DMS 273 (cell line): Measurements from ENCODE around the gene XRCC5.
"Not testable (repeated sequence)": the region's sequence is repeated elsewhere in the genome, so short reads cannot be mapped to it uniquely, and the experiment has no call there.

Experiments
- DNase-seq: peaks from one replicate; lab custom pipeline; 2025; ENCODE audit not compliant: unreplicated experiment; lab: John Stamatoyannopoulos, UW

The XRCC5 gene

DNA sequence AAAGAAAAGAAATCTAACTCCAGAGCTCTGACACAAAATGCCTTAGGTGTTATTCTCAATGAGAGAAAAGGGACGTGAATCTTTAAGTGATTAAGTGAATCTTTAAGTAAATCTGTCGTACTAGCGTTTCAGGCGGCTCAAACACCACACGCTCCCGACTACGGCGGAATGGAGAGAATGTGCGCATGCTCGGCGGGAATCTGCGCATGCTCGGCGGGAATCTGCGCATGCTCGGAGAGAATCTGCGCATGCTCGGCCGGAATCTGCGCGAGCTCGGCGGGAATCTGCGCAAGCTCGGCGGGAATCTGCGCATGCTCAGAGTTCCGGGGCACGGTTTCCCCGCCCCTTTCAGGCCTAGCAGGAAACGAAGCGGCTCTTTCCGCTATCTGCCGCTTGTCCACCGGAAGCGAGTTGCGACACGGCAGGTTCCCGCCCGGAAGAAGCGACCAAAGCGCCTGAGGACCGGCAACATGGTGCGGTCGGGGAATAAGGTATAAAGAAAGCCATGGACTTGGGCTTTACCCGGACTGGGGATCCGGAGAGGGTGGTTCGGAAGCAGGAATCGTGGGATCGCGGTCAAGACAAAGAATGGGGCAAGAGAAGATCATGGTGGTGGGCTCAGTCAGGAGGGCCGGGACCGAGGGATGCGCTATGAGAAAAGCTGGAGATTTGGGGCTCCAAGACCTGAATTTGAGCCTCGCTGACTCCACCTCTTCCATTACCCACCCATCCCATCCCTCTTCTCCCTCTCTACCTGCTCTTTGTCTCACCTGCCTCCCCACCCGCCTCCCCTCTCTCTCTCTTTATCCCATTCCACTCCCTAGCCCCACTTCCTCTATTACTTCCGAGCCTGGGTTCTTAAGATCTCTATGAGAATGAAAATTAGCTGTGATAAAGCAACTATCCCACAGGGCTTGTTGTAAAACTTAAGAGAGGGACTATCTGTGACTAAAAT is at the start of gene XRCC5:
TSS of gene XRCC5 (plus strand) at position 382 of the 955 bp plus-strand sequence. CDS start at position 471, 89 bp downstream.
- peak; percentile 99 for DNase-seq

DNA sequence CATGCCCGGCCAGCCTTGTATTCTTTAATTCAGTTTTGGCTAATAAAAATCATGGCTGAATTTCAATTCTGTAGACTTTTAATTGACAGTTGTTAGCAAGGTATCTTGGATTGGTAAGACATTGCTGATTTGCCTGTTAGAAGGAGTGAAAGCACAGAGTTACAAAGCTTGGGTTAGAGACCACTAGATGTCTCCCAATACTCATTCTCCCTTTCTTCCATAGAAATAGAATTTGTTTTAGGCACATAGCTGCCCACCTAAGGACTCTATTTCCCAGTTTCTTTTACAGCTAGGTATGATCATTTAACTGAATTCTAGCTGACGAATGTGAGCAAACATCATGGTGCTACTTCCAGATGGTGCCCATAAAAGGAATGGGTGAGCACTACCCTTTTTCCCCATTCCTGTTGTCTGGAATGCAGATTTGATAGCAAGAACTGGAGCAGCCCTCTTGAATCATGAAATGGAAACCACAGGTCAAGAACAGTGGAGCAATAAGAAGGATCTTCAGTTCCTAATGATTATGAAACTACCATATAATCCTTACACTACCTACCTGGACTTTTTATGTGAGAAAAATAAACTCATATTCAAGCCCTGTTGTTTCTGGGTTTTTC is 45.0 kb upstream of the XRCC5 start:
- DNase-seq: peak; percentile 7

GRCh38 chr2:216064665-216065064 is 44.5 kb upstream of the XRCC5 start:
- no peak for DNase-seq

DNA sequence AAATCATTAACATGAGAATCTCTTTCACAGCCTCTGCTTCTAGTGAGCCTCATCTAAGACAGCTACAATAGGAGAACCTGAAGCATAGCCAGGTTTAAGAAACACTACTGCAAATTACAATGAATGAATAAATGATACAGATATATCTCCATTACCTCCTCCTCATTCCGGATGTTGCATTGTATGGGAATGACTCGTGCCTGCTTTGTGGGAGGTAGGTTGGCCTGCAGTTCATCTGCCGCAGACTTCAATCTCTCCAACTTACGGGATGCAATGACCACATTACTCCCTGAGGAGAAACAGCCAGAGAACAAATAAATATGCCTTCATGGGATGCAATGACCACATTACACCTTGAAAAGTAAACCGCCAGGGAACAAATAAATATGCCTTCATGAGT is 42.9 kb upstream of the XRCC5 start:
- no peak for DNase-seq

DNA sequence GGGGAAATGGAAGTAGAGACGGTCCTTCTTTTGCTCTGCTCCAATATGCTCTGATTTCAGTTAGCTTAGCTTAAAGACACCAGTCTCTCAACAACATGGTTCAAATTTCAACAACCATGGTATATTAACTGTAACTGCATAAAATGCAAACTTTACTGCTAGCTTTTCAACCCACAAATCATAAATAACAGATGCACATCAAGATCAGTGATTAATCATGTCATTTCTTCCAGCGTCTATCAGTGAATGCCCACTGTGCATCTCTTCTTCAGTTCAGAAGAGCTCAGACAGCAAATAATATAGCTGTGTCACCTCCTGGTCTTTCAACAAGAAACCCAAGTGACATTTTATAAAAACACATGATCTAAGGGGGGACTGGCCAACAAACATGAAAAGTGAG is 40.1 kb upstream of the XRCC5 start:
- DNase-seq: no peak

DNA sequence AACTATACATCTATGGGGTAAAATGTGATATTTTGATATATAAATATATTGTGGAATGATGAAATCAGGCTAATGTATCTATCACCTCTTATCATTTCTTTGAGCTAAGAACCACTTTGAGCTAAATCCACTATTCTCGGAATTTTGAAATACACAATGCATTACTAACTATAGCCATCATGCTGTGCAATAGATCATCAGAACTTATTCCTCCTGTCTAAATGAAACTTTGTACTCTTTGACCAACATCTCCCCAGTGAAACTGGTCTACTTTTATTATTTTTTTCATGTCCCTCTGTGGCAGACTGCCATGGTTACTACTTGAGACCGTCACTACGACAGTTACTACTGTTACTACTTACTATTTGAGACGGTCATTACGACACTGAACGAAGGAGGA is 39.0 kb upstream of the XRCC5 start:
- DNase-seq: no peak

GRCh38 chr2:216071111-216071851 is 37.9 kb upstream of the XRCC5 start:
- peak; percentile 42 for DNase-seq

GRCh38 chr2:216072473-216072872 is 36.7 kb upstream of the XRCC5 start:
- DNase-seq: no peak

DNA sequence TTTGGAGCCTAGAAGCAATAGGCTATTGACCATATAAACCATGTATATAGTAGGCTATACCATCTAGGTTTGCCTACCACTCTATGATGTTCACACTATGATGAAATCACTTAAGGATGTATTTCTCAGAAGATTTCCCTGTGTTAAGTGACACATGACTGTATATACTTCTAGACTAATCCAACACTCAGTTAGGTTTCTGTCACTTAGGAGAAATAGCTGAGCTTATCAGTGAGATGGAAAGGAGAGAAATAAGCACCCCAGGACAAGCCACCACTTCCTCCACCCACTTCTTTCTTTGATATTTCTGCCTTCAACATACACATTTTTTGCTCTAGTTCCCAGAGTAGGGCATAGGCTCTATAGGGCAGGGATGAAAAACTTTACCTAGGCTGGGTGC is 35.4 kb upstream of the XRCC5 start:
- DNase-seq: no peak

GRCh38 chr2:216074380-216074779 is 34.8 kb upstream of the XRCC5 start:
- no peak for DNase-seq

DNA sequence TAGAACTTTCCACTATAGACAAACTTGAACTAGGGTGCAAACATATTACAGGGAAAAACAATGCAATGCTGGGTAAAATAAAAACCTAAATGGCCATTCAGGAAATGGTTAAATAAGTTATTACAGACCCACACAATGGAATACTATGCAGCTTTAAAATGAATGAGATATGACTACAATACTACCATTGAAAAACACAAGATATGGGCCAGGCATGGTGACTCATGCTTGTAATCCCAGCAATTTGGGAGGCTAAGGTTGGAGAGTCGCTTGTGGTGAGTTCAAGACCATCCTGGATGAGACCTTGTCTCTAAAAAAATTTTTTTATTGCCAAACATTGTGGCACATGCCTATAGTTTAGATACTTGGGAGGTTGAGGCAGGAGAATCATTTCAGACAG is 34.4 kb upstream of the XRCC5 start:
- no peak for DNase-seq

DNA sequence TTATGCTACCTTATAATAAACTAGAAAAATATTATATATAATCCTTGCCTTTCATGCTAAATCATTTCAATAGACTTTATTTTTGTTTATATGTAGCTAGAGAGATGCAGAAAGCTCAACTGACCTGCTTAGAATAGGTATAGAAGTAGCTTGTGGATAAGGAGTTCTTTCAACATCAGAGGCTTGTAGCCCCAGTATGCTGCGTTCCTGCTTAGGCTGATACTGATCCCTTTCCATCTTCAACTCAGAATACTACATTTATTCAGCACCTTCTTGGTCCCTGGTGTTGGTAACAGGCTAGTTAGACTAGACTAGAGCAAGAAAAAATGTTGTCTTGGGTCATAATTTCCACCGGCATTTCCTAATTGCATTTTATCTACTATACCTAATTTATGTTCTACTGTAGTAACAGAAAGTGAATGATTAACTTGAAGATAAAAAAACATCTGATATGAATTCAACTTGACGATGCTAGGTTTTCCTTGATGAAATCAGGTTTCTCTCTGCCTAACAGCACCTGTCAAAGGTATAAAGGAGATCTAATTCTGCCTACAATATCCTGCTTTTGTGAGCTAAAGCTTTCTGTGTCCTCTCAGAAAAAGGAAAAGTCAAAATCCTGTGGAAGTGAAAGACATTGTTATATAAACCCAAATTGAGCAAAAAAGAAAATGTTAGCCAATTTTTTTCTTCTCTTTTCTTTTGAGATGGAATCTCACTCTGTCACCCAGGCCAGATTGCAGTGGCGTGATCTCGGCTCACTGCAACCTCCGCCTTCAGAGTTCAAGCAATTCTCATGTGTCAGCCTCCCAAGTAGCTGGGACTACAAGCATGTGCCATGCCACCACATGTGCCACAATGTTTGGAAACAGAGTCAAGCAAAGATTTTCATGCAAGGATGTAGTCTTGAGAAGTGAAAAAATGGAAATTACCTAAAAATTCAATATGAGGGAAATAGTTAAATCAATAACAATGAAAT is 33.4 kb upstream of the XRCC5 start:
- no peak for DNase-seq

DNA sequence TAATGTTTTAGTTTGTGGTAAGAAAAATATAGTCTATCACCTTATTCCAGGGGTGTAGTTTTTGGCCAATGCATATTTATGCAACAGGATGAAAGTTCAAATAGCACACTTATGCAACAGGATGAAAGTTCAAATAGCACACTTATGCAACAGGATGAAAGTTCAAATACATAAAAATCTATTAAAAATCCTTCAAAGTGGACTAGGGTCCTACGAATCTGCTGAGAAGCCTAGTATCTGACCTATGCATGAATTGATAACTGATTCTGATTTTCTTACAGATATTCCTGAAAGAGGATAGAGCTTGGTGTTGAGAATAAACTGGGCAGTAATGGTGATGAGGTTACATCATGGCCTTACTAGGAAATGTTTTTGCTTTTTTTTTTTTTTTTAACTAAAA is 30.4 kb upstream of the XRCC5 start:
- DNase-seq: no peak

GRCh38 chr2:216080048-216080447 is 29.1 kb upstream of the XRCC5 start:
- DNase-seq: not testable (repeated sequence)

DNA sequence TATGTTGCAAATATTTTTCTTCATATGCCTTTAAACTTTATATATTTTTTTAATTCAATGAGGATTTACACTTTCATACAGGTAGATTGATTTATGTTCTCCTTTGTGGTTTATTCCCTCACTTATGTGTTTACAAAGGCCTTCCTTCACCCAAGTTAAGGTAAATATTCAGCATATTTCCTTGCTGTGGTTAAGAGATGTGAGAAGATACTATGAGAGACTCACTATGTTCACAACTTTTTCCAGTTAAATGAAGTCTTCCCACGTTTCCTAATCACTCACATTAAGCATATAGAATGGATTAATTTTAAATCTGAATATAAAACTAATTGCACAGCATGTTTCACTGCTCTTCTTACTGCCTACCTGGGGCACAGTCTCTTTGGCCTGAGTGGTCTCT is 28.1 kb upstream of the XRCC5 start:
- no peak for DNase-seq

DNA sequence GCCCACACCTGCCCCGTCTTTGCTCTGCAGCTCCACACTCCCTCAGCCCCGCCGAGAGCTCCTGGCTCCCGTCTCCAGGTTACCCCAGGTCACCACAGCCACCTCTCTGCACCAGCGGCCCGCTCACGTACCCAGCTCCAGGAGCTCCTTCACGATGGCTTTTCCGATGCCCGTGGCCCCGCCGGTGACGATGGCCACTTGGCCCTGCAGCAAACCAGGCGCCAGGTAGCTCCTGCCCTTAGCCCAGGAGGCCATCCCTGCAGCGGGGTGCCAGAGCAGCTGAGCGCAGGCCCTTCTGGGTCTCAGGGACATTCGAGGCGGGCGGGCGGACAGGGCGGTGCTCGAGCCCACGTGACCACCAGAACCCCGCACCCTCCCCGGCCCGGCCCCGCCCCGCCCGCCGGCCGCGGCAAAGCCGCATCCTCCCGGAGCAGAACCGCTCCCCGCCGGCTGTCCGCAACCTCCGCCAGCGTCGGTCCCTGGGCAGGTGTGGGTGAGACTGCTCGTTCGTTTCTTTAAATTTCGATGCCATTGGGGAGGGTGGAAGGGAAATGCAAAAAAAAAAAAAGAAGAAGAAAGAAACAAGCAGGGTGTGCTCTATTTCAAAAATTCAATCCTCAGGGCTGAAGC is 27.5 kb upstream of the XRCC5 start, which contains the start of the genes PECR and TMEM169:
TSS of gene PECR (minus strand) at position 323 of the 630 bp plus-strand sequence. CDS start at position 255, 68 bp downstream.
TSS of gene TMEM169 (plus strand) at position 433 of the 630 bp plus-strand sequence. CDS start 14,045 bp downstream, outside the sequence.
- peak; percentile 87 for DNase-seq

DNA sequence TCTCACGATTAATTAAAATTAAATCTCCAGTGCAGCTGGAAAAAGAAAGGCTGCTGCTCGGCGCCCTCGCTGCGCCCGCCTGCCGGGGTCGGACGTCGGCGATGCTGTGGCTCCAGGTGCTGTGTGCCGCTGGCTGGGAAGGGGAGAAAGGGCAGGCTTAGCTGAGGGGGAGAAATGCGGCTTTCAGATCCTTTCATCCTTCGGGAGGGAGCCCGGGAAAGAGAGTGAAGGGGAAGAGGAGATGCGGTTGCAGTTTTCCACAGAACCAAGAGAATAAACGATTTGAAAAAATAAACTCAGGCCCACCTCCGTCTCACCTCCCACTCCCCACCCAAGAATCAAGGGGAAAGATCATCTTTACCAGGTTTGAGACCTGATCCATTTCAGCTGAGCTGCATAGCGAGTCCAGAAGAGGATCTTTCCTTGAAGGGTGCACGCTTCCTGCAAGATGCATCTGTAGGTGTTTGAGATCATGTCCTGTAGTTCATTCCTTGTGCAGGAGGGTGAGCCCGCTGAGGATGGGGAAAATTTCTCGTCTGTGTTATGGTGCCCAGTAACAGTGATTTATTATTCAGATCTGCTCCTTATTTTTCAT is 26.9 kb upstream of the XRCC5 start:
- DNase-seq: peak; percentile 56

GRCh38 chr2:216082805-216083204 is 26.3 kb upstream of the XRCC5 start:
- peak; percentile 36 for DNase-seq
